ENCODE data around the gene TMEM51.

TMEM51 gene

GRCh38 chr1:15153842-15154479, 414 bp downstream of the TMEM51 start:
- no peak for TF ChIP-seq FOXP2 (optimal IDR thresholded peaks at IDR 0.05; ENCODE audit: borderline replicate concordance, extremely low read depth, extremely low read length, insufficient read depth)
- no peak for TF ChIP-seq SIN3A (IDR thresholded peaks at IDR 0.05; ENCODE audit: borderline replicate concordance, insufficient read depth, low read length)
- TF ChIP-seq TAF1 (IDR thresholded peaks at IDR 0.05; ENCODE audit: borderline replicate concordance, insufficient read depth, low read length), result no peak
- no peak for TF ChIP-seq POLR2AphosphoS5 (IDR thresholded peaks at IDR 0.05; ENCODE audit: low read depth, low read length)
- no peak for TF ChIP-seq REST (IDR thresholded peaks at IDR 0.05; ENCODE audit: insufficient read depth in 1 of 2, low read depth in 2 of 2, low read length in 2 of 2)

DNA sequence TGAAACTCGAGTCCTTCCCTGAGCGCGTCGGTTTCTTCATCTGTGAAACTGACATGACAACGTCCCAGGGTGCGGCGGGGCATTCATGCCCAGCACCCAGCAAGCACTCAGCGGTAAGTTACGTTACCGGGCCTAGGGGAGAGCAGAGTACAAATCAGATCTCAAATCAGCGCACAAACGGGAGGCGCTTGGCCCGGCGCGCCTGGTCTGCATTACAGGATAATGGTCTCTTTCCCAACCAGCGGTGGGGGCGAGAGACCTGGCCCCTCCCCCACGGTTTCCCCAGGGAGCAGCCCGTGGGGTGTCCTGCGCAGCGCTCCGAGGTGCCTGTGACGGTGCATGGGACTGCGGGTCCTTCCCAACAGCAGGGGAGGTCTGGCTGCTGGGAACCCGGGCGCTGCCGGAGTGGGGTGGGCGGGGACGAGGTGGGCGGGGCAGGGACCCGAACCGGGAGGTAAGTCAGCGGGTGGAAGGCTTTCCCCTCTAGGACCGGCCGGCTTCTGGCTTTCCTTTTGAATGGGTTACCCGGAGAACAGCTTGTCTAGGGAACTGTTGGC, 1.0 kb downstream of the TMEM51 start:
- no peak for TF ChIP-seq FOXP2 (optimal IDR thresholded peaks at IDR 0.05; ENCODE audit: borderline replicate concordance, extremely low read depth, extremely low read length, insufficient read depth)
- no peak for TF ChIP-seq POLR2AphosphoS5 (IDR thresholded peaks at IDR 0.05; ENCODE audit: low read depth, low read length)
- no peak for TF ChIP-seq REST (IDR thresholded peaks at IDR 0.05; ENCODE audit: insufficient read depth in 1 of 2, low read depth in 2 of 2, low read length in 2 of 2)
- no peak for TF ChIP-seq SIN3A (IDR thresholded peaks at IDR 0.05; ENCODE audit: borderline replicate concordance, insufficient read depth, low read length)
- TF ChIP-seq TAF1 (IDR thresholded peaks at IDR 0.05; ENCODE audit: borderline replicate concordance, insufficient read depth, low read length), result no peak

- no peak for TF ChIP-seq REST (IDR thresholded peaks at IDR 0.05; ENCODE audit: insufficient read depth in 1 of 2, low read depth in 2 of 2, low read length in 2 of 2)
- TF ChIP-seq POLR2AphosphoS5 (IDR thresholded peaks at IDR 0.05; ENCODE audit: low read depth, low read length), result no peak
- no peak for TF ChIP-seq TAF1 (IDR thresholded peaks at IDR 0.05; ENCODE audit: borderline replicate concordance, insufficient read depth, low read length)
- TF ChIP-seq FOXP2 (optimal IDR thresholded peaks at IDR 0.05; ENCODE audit: borderline replicate concordance, extremely low read depth, extremely low read length, insufficient read depth), result no peak
- no peak for TF ChIP-seq SIN3A (IDR thresholded peaks at IDR 0.05; ENCODE audit: borderline replicate concordance, insufficient read depth, low read length)
Observed at GRCh38 chr1:15155191-15155590, 1.6 kb downstream of the TMEM51 start.

DNA sequence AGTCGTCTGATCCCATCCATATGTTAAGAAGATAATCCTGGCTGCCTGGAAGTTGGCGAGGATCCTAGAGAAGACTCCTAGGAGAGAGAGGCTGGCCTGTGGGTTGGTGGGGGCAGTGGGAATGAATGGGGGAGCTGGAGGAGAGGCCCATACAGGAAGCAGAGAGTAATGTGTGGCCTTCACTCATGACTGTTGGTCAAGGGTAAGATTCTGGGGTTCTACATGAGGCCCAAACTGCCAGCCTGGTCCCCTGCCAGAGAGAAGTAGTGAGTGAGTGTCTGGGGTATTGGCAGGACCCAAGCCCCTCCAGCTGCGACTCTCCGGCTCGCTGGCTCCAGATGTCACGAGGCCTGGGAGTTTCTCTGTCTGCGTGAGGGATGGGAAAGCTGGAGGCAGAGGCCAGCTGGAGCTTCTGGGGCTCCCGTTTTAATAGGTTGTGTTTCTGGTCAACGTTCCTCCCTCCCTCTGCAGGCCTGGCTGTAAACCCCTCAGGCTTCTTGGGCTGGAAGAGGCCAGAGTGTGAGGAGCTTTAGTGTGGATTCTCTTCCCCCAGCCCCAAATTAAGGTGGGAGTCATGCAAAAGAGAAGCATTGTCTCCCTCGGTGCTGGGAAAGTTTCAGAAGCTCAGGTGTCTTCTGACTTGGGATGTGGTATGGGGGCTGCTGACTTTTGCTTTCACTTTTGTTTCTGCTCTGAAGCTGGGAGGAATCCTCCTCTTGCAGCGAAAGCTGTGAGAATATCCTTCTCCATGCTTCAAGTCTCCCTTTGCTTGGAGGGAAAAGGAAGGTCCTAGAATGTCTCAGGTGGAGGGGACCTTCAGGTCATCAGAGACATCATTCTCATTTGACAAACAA, 2.6 kb downstream of the TMEM51 start:
- no peak for TF ChIP-seq TAF1 (IDR thresholded peaks at IDR 0.05; ENCODE audit: borderline replicate concordance, insufficient read depth, low read length)
- no peak for TF ChIP-seq FOXP2 (optimal IDR thresholded peaks at IDR 0.05; ENCODE audit: borderline replicate concordance, extremely low read depth, extremely low read length, insufficient read depth)
- TF ChIP-seq REST (IDR thresholded peaks at IDR 0.05; ENCODE audit: insufficient read depth in 1 of 2, low read depth in 2 of 2, low read length in 2 of 2), result no peak
- TF ChIP-seq POLR2AphosphoS5 (IDR thresholded peaks at IDR 0.05; ENCODE audit: low read depth, low read length), result no peak
- no peak for TF ChIP-seq SIN3A (IDR thresholded peaks at IDR 0.05; ENCODE audit: borderline replicate concordance, insufficient read depth, low read length)
